ENCODE data around the gene TEX47.

Gene TEX47

DNA sequence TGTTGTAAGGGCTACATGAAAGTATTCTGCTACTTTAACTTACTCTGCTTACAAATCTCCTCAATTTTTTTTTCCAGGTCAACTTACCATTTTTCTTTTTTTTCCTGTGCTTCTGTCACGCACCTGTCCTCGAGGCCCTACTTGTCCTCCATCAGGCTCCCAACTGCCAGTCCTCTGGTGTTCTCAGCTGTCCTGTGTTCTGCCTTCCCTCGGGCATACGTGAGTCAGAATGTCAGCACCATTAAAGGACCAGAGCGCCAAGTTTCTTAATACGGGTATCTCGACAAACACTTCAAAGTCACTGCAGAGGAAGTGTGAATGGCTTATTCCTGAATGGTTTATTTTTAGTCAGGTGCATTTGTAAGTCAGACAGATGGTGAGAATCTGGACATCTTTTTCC is at the start of gene TEX47:
Gene TEX47 (minus strand): TSS at position 185 of the 400 bp plus-strand sequence. CDS start 795 bp downstream, outside the sequence.
- no peak within 1 kb of the TSS for H3K27ac ChIP-seq
- TF ChIP-seq ZFX (IDR thresholded peaks at IDR 0.05; ENCODE audit: borderline replicate concordance): no peak
- TF ChIP-seq, protein P1, sequence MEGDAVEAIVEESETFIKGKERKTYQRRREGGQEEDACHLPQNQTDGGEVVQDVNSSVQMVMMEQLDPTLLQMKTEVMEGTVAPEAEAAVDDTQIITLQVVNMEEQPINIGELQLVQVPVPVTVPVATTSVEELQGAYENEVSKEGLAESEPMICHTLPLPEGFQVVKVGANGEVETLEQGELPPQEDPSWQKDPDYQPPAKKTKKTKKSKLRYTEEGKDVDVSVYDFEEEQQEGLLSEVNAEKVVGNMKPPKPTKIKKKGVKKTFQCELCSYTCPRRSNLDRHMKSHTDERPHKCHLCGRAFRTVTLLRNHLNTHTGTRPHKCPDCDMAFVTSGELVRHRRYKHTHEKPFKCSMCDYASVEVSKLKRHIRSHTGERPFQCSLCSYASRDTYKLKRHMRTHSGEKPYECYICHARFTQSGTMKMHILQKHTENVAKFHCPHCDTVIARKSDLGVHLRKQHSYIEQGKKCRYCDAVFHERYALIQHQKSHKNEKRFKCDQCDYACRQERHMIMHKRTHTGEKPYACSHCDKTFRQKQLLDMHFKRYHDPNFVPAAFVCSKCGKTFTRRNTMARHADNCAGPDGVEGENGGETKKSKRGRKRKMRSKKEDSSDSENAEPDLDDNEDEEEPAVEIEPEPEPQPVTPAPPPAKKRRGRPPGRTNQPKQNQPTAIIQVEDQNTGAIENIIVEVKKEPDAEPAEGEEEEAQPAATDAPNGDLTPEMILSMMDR (IDR thresholded peaks at IDR 0.05): no peak

DNA sequence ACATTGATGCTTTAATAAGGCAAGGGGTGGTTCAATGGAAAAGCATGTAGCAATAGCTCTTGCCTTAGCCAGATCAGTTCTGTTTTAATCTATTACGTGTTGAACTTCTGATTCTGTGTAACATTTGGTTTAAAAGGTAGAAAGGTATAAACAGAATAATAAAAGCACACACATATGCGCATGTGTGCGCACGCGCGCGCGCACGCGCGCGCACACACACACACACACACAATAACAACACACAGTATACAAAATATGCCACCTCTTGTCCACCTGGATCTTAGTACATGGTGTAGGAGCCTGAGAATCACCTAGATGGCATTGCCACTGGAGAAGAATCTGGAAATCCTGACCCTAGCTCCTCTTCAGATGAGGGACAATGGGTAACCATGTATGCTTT is 49.6 kb upstream of the TEX47 start:
- no peak overlapping the region for H3K27ac ChIP-seq
- TF ChIP-seq ZFX (IDR thresholded peaks at IDR 0.05; ENCODE audit: borderline replicate concordance): no peak
- TF ChIP-seq, protein P1 (IDR thresholded peaks at IDR 0.05): no peak

DNA sequence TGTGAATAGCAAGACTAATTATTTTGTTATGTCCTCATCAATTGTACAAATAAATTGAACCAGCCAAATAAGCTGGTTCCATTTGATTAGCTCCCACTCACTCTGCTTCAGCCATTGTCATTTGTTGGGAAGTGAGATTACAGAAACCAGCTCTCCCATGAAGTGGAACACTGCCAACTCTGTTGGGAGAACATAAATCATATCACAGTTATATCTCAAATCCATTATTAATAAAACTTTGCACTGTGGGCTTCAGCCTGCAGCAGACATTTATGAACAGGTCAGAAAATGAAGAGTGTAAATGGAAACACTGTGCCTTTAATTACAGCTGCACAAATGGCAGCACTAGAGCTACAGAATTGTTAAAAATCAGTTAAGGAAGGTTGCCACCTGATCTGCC is 46.7 kb upstream of the TEX47 start:
- TF ChIP-seq, protein P1 (IDR thresholded peaks at IDR 0.05): no peak
- no peak for TF ChIP-seq ZFX (IDR thresholded peaks at IDR 0.05; ENCODE audit: borderline replicate concordance)
- H3K27ac ChIP-seq: no peak overlapping the region

DNA sequence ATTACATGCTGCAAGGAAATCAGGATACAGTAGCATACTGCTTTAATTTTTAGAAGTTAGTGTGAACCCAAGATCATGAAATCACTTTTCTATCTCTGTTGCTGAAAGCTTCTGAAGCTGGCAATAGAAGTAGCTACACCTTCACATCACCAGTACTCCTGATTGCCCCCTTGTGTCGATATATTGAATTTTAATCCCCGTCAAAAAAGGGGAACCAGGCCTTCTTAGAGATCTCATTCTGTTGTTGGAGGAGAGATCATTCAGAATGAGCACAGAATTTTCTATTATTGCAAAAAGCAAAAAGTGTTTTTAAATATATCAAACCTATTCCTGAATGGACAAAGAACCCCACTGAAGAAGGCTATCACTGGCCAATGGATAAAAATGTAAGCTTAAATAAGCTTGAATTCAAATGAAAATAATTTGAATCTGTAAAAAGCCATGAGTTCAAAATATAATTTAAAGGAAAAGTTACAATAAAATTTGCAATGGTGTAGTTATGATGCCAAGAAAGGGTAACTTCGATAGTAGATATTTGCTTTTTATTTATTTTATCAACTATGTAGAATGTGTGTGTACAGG is 39.7 kb upstream of the TEX47 start:
- H3K27ac ChIP-seq: no peak overlapping the region
- TF ChIP-seq ZFX (IDR thresholded peaks at IDR 0.05; ENCODE audit: borderline replicate concordance): no peak
- TF ChIP-seq, protein P1 (IDR thresholded peaks at IDR 0.05): peak; percentile 86

DNA sequence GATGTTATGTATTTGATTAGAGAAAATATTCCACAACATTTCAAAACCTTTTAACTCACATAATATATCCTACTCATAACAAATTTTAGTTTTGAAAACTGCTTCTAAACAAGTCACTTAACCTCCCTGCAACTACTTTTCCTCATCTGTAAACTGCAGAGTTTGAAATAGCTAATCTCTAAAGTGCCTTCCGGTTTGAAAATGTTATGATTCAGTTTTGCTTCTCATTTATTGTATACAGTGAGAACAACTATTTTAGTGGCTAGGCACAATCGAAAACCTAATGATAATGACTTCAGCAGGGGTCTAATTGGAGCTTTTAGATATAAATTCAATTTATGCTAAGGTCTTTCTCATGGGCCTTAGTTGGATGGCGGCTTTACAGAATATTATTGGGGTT is 30.7 kb upstream of the TEX47 start:
- no peak for TF ChIP-seq ZFX (IDR thresholded peaks at IDR 0.05; ENCODE audit: borderline replicate concordance)
- TF ChIP-seq, protein P1 (IDR thresholded peaks at IDR 0.05): no peak

DNA sequence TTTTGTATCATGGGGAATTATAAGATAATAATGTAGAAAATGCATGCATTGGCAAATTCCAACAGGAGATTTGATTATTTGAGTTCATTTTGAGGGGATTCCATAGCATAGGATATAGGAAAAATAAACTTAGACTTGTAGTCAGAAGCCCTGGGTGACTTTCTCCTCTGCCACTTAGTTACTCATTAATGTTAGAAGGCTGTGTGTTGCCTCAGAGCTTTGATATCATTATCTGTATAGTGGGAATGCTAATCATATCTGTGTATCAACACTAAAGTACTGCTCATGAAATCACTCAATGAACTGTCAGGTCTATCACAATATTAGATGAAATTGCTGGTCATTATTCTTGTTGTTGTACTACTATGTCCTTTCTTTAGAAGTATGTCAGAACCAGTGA is 23.0 kb upstream of the TEX47 start:
- no peak for TF ChIP-seq ZFX (IDR thresholded peaks at IDR 0.05; ENCODE audit: borderline replicate concordance)
- TF ChIP-seq, protein P1 (IDR thresholded peaks at IDR 0.05): no peak
- no peak overlapping the region for H3K27ac ChIP-seq

More for the DNA sequence above, 30.7 kb upstream of the TEX47 start:
- H3K27ac ChIP-seq: no peak overlapping the region

DNA sequence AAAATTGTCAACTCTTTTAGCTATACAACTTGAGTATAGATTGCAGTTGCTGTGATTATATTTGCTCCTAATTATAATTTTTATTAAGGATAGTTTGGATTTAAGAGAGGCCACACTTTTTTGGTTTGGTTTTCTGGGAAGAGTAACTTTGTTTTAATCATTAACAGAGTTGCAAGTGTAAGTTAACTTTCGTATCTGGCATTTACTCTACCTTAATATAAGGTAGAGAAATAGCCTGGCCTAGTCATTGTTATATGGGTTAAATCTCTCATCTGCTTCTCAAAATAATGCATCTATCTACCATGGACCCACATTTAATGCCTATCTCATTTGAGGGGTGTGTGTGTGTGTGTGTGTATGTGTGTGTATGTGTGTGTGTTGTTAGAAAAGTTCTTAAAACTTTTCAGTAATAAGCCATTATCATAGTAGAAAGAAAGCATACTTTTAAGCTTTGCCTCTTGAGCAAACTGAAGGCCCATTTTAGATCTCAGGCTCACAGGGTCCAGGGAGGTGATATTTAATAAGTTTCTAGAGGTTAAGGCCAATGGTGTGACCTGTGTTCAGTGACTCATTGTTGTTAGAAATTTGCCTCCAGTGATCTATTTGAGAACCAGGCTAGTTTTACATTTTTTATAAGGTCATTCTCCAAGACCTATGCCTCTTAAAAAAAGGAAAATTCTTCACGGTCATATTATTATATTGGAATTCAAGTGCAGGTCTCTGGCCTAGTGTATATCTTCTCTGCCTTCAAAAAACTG is 10.9 kb upstream of the TEX47 start:
- no peak for TF ChIP-seq ZFX (IDR thresholded peaks at IDR 0.05; ENCODE audit: borderline replicate concordance)
- TF ChIP-seq, protein P1 (IDR thresholded peaks at IDR 0.05): no peak
- H3K27ac ChIP-seq: no peak overlapping the region

Measured in 22Rv1 (cell line).